ENCODE results near the gene PPP1R17.

The PPP1R17 gene

GRCh38 chr7:31705377-31705776 lies 18.4 kb downstream of the PPP1R17 start:
- DNase-seq: no peak

- no peak for DNase-seq
These were observed 20.1 kb downstream of the PPP1R17 start for GRCh38 chr7:31707089-31707488.

DNA sequence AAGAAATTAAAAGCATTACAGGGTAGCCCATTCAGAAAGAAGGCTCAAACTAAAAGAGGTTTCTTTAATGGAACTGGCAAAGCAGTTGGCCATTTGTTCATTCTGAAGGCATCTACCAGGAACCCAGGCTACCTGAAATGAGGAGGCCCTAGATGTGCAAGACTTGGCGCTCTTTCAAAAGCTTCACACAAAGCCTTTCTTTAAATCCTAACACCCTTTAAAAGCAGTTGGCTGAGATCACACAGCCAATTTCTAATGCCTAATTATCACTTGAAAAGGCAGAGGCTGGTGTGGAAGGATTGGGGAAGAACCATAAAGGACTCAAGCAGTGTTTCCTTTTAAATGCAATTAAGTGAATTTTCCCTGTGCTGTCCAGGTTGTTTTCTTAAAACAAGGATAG lies 23.2 kb downstream of the PPP1R17 start:
- DNase-seq: no peak

- no peak for DNase-seq
These were observed 29.3 kb downstream of the PPP1R17 start for GRCh38 chr7:31716355-31716754.

DNA sequence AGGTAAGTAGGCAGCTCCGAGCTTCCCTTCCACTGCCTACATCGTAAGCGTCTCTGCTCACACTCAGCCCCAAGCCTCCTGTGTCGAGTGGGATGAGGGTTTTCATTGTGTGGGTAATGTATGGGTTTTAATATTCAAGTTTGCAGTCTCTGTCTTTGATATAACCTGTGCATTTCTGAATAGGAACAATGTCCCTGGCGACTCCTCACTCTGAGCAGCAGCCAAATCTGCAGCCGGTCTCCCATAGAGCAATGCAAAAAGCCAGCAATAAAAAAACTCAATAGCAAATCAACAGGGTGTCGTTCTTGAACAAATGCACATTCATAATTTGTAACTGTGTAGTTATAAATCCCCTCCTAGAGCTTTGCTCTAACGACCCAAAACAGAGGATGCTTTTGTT lies 33.4 kb downstream of the PPP1R17 start:
- no peak for DNase-seq

GRCh38 chr7:31724696-31725095 lies 37.7 kb downstream of the PPP1R17 start:
- no peak for DNase-seq

DNA sequence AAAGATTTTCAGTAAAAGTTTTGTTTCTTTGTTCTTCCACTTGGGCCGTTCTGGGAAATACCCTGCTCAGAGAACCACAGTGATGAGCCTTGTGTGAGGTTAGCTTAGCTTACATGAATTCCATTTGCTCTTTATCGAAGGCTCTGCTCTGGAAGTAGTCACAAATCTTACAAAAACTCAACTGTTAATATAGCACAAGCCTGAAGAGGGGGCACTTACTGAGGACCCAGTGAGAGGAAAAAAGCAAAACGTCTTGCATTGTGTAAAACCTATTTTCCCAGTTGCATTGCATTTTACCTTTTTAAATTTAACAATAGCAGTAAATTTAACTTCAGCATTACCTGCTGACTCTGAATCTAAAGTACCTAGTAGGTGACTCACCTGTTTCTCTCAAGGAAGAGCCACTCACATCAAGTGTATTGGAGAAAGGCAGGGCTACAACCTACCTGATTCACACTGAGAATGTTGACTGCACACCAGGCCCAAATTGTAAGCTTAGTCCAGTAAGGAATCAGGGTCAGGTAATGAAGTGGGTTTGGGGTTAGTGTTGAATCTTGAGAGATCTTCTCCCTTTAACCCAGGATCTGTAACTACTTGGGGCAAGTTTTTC lies 42.3 kb downstream of the PPP1R17 start:
- no peak for DNase-seq

DNA sequence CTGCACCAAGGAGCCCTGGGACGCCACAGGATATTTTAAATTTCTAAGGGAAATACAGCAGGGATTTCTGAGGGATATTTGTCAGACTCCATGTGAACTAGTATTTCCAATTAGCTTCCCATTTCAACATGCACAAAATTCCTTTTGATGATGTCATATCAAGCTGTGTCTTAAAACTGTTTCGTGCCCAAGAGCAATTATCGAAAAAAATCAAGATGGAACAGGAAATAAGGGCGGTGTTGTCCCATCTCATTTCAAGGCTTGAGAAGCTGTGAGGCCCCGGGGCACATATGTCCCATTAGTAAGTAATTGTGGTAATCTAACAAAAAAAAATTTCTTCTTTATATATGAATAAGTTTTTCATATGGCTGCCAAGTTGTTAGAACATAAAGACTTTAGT lies 47.4 kb downstream of the PPP1R17 start:
- no peak for DNase-seq

GRCh38 chr7:31735991-31736982 lies 49.3 kb downstream of the PPP1R17 start:
- peak; percentile 68 for DNase-seq

DNA sequence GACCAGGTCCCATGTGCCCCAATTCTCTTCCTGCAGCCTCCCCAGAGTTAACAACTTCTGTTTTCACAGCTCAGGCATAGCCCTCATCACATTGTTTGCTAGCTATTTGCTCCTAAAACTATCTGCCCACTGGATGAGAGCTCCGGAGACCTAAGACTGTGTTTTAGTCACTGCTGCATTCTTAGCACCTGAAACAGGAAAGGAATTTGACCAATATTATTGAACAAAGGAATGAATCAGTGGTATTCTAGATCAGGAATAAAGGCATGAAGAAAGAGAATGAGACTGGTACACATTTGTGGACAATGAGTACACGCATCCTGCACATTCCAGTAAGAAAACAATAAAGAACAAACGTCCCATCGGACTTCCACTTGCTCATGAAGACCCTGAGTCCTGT lies 54.8 kb downstream of the PPP1R17 start:
- DNase-seq: no peak

DNA sequence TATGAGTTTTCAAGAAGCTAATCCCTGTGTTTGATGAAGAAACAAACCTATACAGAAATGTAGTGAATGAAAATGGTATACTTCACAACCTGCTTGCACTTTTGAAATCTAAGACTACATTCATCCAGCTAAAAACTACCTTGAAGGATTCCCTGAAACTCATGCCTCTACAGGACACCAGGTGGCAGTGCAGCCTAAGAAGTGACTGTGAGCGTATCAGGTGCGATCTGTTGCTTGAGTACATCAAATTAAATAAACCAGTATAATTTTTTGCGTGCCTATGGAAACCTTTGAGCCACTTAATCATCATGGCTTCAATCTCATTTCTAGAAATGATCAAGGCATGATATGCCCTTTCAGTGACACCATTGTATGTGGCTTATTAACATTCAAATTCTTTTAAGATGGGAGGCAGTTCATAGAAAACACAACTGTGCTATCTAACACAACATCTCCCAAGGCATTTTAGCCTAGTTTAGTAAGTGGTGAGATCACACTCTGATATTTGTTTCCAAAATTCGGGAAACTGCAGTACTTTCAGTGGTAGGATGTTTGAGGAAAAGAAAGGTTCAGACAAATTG lies 57.4 kb downstream of the PPP1R17 start:
- DNase-seq: peak; percentile 78

GRCh38 chr7:31747553-31747952 lies 60.5 kb downstream of the PPP1R17 start:
- no peak for DNase-seq

DNA sequence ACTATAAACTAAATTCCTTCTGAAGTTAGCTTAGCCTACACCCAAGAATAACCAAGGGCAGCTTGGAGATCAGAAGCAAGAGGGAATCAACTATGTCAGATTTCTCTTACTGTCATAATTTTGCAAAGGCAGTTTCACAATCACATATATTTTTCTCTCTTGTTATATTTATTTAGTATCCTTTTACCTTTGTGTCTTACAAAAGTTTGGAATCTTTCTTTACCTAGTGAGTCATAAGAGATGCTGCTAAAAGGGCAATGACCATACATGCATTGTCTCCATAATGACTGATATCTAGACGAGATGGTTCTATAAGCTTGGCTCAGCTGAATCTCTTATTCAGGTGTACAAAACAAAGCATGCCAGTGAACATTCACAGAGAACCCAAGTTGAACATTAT lies 61.1 kb downstream of the PPP1R17 start:
- no peak for DNase-seq

DNA sequence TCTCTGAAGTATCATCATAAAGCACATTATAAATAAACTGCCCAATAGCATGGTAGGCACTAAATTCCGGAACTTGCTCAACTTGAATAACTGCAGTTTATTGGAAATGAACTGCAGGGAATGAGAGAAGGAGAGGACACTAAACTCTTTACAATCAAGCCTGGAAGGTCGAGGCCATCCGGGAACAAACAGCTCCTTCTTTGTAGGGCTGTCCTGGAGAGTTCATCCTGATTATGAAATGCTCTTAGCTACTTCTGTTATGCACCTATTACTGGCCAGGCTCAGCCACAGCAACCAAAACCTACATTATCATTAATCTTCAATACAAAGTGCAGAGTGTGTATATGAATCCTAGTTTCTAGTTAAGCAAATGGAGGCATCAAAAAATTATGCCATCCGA lies 64.7 kb downstream of the PPP1R17 start:
- no peak for DNase-seq

All from hematopoietic multipotent progenitor cell treated with erythropoietin and hydrocortisone succinate and interleukin-3 and kit ligand, for 4 days (in vitro differentiated cells).